Left kidney (tissue), 2 donors: ENCODE results near the gene TECPR1. TPM values are rescaled to one million over a fixed set of nuclear protein-coding genes. Genes with fewer than 3 reads are reported as not detected.

Experiments
- DNase-seq: peaks from one replicate; pipeline ENCODE4 v3.0.0-alpha.2; 2013
- polyA plus RNA-seq: library from polyadenylated mRNA; unstranded; fragments of 120-200 nt; gene quantifications from one replicate; pipeline ENCODE4 v1.2.1, GENCODE V29; 2013; ENCODE audit not compliant: insufficient read length

The TECPR1 gene
- polyA plus RNA-seq, 1 donor, result 18.1 TPM

DNA sequence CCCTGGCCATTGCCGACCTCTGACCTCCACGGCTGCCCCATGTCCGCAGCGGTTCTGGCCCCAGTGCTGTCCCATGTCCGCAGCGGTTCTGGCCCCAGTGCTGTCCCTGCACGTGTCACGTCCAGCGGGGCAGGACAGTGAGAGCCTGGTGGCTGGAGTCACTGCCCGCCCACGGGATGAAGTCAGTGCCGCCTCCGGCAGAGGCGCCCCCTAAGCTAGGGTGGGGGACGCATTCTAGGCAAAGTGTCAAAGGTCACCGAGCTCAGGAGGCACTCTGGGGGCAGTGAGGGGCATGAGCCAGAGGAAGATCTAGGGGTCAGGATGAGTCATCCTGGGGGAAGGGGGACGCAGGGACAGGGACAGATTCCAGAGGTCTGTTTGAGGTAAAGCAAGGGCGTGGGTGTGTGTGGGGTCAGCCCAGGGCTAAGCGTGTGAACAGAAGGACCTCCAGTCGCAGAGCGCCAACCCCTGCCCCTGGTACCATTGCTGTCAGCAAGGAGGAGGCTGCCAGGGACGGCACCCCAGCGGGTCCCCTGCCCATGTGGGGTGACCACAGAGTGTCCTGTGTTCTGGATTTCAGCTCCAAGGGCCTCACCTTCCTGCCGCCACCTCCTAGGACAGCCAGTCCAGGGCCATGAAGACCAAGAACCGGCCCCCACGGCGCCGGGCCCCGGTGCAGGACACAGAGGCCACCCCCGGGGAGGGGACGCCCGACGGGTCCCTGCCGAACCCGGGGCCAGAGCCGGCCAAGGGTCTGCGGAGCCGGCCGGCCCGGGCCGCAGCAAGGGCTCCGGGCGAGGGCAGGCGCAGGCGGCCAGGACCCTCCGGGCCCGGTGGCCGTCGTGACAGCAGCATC lies 40.1 kb downstream of the TECPR1 start:
- DNase-seq, result no peak

DNA sequence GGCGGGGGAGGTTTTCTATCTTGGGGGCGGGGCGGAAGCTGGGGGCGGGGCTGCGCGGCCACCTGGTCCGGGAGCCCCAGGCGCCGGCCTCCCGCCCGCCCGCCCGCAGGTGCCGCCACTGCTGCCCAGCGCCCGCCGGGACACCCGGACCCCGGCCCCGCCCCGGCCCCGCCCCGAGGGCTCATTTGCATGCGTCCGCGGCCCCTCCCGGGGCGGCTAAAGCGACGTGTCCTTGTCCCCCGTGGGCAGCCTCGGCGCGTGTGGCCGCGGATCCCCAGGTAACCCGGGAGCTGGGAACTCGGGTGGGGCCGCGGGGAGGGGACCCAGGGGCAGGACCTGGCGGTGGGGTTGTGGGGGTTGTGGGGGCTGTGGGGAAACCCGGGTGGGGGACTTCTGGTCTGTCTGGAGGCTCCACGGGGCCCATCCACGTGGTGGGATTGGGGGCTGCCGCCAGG lies 40.8 kb downstream of the TECPR1 start, which contains the start of gene BHLHA15:
BHLHA15 (plus strand) TSS at position 219 of the 455 bp plus-strand sequence. CDS start 871 bp downstream, outside the sequence.
- no peak for DNase-seq

DNA sequence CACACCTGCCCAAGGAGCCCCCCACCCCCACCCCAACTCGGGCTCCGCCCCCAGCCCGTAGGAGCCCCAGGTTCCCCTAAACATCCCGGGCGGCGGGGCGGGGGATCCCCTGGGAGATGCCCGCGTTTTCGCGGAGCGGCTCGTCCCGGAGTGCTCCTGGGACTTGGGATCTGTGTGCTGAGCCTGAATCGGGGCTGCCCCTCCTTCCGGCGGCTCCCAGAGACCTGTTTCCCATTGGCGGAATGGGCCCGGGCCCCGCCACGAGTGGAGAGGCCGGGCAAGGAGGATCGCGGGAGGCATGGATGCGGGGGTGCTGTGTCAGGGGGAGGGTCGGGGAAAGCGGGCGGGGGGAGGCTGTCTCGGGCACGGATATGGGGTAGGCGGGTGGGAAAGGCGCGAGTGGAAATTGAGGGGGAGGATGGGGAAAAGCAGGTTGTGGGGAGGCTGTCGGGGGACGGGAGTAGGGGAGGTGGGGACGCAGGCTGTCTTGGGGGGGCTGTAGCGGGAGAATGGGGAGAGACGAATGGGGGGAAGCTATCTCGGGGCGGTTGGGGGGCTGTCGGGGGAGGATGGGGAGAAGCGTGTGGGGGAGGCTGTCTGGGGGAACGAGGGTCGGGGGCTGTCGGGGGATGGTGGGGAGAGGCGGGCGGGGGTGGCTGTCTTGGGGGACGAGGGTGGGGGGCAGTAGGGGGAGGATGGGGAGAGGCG lies 41.4 kb downstream of the TECPR1 start:
- no peak for DNase-seq

DNA sequence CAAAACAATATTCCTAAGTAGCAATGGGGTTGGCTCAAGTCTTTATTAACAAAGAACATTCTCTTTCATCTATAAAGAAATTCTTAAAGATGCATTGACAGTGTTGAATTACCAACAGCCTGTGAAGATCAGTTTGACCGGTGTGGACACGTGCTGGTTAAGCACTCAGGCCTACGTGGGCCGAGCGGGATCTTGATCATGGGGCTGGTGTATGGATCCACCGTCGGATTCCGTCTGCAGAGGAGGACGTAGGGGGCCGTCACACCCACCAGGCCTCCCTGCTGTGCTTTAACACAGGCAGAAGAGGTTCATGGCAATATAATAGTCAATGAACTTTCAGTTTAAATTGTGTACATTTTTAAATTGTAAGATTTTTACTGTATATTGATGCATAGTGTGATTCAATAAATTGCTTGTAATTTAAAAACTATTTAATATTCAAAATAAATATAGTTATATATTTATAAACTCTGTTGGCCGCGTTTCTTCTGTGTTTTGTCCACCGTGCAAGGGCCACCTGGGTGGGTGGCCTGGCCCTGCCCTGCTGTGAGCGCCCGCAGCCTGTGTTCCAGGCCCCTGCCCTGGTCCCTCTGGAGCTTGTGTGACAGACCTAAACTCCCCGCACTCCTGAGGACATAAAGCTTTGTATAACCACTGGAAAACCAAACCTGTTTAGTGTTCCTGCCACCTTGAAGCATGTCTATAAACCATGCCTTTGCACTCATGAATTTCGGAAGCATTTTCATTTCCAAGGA lies 42.7 kb downstream of the TECPR1 start:
- DNase-seq, result no peak

DNA sequence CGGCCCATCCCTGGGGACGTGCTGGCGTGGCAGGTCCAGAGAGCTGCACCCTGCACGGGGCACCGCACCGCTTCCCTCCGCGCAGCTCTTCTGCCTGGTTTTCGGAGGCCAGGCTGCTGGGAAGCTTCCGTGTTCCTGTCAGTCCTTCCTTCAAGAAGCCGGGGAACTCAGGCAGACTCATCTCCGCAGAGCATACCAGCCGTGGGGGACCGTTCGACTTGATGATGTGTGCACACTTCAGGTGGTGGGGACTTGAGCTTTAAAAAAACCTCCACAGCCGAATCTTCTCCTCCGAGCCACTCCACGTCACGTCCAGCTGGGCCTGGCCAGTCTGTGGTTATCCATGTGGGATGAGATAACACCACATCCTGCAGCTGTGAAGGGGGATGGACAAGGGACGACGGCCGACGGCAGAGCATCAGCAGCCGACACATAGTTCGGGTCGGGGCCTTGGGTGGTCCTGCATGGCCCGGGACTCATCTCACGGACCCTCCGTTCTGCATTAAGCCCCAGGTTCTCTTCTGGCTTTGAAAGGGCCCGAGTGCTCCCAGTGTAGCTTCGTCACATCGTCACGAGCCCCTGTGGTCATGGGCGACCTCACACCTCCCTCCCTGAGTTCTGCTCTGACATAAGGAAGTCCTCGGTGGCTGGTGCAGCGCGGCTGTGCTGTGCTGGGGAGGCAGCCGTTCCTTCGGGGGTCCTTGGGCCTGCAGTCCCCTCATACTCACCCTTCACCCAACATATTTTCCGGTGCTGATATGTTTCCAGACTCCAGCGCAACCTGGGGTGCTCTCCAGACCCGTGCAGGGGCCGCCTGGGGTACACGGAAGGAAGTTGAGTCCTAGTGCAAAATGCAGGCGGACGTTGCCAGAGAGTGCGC lies 45.3 kb downstream of the TECPR1 start:
- no peak for DNase-seq

DNA sequence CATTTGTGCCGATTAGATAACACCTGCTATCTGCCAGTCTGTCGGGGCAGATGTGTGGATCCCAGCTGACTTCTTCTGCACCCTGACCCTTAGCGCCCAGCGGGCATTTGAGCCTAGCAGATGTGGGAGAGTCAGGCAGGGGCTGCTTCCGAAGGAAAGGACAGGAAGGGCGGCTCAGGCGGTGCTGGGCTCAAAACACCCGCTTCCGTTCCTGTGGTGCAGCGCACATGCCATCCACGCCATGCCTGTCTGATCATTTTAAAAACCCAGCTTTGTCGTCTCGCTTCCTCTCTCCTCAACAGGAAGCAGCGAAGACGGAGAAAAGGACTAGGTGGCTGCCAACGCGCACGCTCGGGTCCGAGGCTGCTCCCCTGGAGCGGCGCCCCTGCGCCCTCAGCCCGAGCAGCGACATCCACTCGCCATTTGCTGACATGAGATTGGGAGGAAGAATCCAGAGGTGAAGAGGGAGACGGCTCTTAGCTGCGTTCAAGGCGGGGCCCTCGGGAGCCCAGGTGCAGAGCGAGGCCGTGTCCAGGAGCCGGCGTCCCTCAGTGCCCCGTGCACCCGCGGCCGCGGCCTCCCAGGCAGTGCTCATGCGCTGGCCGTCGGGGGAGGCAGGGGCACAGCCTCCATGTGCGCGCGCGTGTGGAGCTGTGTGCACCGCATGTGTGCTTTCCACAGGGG lies 46.7 kb downstream of the TECPR1 start:
- no peak for DNase-seq

DNA sequence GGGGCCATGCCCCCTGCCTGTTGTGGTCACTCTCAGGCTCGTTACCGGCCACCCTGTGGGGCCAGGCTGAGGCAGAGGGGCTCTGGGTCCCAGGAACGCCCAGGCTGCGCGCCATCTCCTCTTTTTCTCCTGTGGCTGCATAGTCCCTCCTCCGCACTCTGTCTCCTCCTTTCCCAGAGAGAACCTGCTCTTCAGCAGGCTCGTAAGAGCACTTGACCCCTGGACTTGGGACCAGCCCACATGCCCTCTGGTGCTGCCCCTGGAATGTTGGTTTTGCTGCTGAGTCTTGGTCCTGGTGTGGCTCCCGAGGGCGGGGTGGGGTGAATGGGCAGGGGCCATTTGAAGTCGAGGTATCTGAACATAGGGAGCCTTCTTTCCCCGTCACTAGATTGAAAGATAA lies 47.4 kb downstream of the TECPR1 start:
- DNase-seq, result no peak

DNA sequence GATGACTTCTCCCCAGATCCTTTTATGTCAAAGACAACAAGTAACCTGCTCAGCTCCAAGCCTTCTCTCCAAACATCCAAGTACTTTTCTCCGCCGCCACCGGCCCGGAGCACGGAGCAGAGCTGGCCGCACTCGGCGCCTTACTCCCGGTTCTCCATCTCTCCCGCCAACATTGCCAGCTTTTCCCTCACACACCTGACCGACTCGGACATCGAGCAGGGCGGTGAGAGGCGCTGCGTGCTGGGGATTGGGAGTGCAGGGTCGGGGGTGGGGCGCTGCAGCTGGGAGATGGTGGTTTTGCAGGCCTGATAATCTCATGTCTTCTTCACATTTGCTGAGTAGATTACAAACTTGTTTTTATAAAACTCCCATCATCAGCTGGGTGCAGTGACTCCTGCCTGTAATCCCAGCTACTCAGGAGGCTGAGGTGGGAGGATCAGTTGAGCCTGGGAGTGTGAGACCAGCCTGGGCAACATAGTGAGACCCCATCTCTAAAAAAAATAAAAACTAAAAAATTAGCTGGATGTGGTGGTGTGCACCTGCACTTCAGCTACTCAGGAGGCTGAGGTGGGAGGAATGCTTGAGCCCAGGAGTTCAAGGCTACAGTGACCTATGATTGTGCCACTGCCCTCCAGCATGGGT lies 47.9 kb downstream of the TECPR1 start:
- no peak for DNase-seq

DNA sequence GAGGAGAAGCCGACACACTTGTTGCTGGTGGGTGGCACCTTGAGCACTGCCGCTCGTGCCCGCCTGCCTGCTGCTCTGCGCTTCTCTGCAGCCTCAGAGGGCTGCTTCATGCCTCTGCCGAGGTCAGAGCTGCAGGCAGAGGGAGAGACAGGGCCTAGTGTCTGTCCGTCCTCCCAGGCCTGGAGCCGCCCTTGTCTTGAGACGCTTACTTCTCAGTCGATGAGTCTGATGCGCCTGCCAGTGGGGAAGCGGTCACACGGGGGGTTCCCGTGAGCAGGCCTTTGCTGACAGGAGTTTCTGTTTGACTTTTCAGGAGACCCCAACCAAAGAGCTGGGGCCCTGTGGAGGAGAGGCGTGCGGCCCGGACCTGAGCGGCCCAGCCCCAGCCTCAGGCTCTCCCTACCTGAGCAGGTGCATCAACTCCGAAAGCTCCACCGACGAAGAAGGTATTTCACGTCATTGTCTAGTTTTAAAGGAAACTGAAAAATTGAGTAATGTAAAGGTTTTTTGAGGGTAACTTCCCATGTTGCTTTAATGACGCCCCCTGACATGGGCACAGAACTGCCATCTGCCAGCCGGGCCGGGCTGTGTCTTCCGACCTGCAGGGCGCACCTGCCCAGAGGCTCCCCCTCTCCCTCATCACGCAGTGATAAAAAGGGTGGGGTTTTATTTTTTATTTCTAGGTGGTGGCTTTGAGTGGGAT lies 48.6 kb downstream of the TECPR1 start:
- no peak for DNase-seq

DNA sequence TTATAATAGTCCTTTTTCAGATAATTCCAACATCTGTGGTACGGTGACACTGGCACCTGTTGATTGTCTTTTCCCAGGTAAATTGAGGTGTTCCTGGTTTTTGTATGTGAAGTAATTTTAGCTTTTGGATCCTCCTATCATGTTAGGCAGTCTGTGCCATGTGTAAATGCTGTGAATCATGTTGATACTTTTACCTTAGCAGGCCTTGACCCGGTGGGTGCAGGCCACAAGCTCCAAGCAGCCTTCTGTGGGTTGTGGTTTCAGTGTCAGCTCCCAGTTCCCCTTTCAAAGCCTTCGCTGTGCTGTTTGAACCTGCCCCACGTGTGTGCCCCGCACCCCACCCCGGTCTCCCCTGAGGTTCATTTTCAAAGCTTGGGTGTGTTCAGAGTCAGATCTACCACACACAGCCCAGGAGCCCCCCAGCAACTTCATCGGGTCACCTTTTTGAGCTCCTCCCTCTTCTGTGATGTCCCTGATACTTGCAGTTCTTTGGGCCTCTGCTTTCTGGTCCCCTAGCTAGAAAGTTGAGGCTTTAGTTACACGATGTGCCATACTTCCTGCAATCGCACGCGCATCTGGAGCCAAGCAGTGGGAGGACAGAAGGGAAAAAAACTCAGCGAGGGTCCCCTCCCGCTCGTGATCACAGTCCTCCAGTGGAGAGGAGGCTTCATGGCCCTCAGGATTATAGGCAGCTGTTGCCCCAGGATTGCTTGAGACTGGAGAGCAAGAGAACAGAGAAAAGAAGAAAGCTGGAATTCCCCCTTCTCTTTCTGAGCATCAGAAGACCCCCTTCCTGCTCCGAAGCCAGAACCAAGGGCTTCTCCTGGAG lies 49.5 kb downstream of the TECPR1 start:
- DNase-seq, result no peak

DNA sequence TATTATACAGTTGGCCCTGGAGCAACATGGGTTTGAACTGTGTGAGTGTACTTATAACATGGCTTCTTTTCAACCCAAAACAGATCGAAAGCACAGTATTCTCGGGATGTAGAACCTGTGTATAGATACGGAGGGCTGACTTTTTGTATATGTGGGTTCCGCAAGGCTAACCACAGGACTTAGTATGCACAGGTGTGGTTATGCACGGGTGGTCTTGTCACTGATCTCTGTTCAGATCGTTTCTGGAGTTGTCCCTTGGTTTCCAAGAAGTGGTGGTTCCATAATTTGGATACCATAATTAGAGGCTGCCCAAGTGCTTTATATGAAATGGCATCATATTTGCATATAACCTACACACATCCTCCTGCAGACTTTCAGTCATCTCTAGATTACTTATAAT lies 51.7 kb downstream of the TECPR1 start:
- DNase-seq, result no peak

DNA sequence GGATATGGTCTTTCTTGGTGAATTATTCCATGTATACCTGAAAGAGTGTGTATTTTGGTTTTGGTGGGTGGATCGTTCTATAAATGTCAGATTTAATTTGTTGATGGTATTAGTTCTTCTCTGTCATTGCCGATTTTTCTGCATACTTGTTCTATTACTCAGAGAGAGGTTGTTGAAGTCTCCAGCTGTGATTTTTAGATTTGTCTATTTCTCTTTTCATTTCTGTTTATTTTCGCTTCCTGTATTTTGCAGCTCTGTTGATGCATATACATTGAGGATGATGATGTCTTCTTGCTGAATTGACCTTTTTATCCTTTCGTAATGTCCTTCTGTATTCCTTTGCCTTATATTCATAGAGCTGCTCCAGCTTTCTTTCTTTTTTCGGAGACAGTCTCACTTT lies 52.9 kb downstream of the TECPR1 start:
- DNase-seq, result no peak

DNA sequence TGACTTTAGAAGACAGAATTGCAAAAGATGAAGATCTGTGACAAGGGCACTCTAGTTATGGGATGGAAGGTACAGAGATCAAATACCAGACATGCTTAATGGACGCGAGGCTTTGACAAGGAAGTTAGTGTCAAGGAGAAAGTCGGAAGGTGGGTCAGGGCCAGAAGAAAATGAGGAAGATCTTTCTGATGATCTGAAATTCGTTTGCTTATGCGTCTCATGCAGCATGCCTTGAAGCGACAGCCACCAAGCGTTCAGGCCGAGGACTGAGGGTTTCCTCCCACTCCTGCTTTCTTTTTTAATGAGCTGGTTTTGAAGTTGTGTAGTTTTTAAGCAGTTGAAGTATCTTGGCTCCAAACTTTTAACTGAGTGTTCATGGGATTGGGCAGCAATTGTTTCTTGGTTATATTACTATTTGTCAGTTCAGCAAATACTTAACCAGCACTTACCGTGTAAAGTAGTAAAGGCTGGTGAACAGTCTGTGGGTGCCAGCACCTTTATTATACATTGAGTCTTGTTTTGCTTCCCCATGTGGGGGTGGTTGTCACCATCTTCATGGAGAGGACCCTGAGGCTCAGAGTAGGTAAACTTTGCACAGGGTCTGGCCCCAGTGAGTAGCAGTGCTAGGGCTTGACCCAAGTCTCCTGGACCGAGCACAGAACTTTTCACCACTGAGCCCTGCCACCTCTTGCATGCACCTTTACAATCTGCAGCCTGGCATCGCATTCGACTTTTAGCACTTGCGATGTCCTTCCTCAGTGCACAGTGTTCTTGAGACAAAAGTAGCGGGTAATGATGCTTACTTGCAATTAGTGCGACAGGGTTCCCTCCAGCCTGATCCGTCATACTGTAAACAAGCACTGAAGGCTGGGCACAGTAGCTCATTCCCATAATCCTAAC lies 55.1 kb downstream of the TECPR1 start:
- no peak for DNase-seq

DNA sequence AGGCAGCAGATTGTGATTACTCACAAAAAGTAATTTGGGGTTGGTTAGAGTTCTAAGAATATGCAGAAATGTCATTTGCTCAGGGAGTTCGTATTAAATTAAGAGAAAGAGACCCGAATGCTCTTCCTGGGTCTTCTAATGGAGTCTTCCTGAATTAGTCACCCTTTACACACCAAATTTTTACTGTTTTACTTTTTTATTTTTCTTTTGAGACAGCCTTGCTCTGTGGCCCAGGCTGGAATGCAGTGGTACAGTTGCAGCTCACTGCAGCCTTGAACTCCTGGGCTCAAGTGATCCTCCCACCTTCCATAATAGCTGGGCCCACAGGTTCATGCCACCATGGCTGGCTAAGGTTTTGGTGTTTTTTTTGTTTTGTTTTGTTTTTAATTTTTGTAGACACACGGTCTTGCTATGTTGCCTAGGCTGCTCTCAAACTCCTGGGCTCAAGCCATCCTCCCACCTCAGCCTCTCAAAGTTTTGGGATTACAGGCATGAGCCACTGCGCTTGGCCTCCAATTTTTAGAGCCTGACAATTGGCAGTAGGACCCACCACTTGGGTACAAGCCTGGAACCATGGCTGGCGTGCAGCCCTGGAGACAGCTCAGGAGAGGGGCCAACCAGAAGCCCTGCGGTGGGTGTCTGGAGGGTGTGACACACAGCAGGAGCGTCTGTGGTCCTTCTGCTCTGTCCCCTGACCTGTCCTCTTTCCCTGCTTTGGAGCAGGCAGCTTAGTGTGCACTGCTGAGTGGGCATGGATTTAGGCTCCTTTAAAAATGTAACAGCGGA lies 57.2 kb downstream of the TECPR1 start:
- DNase-seq, result no peak

DNA sequence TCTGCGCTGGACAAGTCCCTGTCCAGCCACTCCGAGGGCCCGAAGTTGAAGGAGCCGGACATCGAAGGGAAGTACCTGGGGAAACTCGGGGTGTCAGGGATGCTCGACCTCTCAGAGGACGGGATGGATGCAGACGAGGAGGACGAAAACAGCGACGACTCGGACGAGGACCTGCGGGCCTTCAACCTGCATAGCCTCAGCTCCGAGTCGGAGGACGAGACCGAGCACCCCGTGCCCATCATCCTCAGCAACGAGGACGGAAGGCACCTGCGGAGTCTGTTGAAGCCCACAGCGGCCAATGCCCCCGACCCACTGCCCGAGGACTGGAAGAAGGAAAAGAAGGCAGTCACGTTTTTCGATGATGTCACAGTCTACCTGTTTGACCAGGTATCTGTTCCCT lies 57.8 kb downstream of the TECPR1 start:
- no peak for DNase-seq

DNA sequence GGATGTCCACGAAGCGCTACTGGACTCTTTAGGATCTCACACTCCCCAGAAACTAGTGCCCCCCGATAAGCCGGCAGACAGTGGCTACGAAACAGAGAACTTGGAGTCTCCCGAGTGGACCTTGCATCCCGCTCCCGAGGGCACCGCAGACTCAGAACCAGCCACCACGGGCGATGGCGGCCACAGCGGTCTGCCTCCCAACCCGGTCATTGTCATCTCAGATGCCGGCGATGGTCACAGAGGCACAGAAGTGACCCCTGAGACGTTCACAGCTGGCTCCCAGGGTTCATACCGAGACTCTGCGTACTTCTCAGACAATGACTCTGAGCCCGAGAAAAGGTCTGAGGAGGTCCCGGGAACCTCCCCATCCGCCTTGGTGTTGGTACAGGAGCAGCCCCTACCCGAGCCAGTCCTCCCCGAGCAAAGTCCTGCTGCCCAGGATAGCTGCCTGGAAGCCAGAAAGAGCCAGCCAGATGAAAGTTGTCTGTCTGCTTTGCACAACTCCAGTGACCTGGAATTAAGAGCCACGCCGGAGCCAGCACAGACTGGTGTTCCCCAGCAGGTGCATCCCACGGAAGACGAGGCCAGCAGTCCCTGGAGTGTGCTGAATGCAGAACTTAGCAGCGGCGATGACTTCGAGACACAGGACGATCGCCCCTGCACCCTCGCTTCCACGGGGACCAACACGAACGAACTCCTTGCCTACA lies 58.4 kb downstream of the TECPR1 start:
- DNase-seq, result no peak
